Neural progenitor cell (in vitro differentiated cells): Measurements from ENCODE around the gene MIEF1. TPM values are rescaled to one million over a fixed set of nuclear protein-coding genes. Genes with fewer than 3 reads are reported as not detected.
A peak's percentile ranks its signal among the peaks of the same experiment; 100 is the strongest.

Source experiments
- DNase-seq: peaks from one replicate; pipeline ENCODE4 v3.0.0-alpha.2; 2016; ENCODE audit warnings: low spot score
- H2AFZ ChIP-seq: fragments of 200-600 bp; sonication (generic); replicated peaks from 2 replicates; pipeline ENCODE4 v1.6.1; 2016; ENCODE audit warnings: antibody characterized with exemption
- H3F3A ChIP-seq: fragments of 200-600 bp; sonication (generic); 2 replicates; pipeline ENCODE4 v1.6.1; 2016; ENCODE audit warnings: antibody characterized with exemption, low read depth
- H3K27ac ChIP-seq: fragments of 200-600 bp; sonication (generic); 2 replicates; pipeline ENCODE4 v1.5.1; 2016; ENCODE audit warnings: mild to moderate bottlenecking
- H3K27me3 ChIP-seq: fragments of 200-600 bp; sonication (generic); 2 replicates; pipeline ENCODE4 v1.6.1; 2016; ENCODE audit warnings: mild to moderate bottlenecking, moderate library complexity
- H3K36me3 ChIP-seq: fragments of 200-600 bp; sonication (generic); 2 replicates; pipeline ENCODE4 v1.5.1; 2016
- H3K4me1 ChIP-seq: fragments of 200-600 bp; sonication (generic); 2 replicates; pipeline ENCODE4 v1.6.1; 2016; ENCODE audit warnings: mixed run types
- H3K4me2 ChIP-seq: fragments of 200-600 bp; sonication (generic); 2 replicates; pipeline ENCODE4 v1.6.1; 2016
- H3K4me3 ChIP-seq: fragments of 200-600 bp; sonication (generic); 2 replicates; pipeline ENCODE4 v1.5.1; 2016
- H3K79me2 ChIP-seq: fragments of 200-600 bp; sonication (generic); 2 replicates; pipeline ENCODE4 v1.6.1; 2016; ENCODE audit warnings: low read depth
- H3K9ac ChIP-seq: fragments of 200-600 bp; sonication (generic); 2 replicates; pipeline ENCODE4 v1.6.1; 2016
- H3K9me3 ChIP-seq: fragments of 200-600 bp; sonication (generic); 2 replicates; pipeline ENCODE4 v1.5.1; 2016; ENCODE audit warnings: low read depth
- H4K20me1 ChIP-seq: fragments of 200-600 bp; sonication (generic); 2 replicates; pipeline ENCODE4 v1.6.1; 2016; ENCODE audit warnings: low read depth
- H3K27ac Mint-ChIP-seq: 3 replicates; pipeline ENCODE4 v1.8.0; 2021; ENCODE audit warnings: mixed read lengths
- H3K27me3 Mint-ChIP-seq: 2 replicates; pipeline ENCODE4 v1.8.0; 2022; ENCODE audit warnings: low read depth, mild to moderate bottlenecking, inconsistent platforms, moderate library complexity, mixed read lengths; ENCODE audit not compliant: insufficient read depth
- H3K36me3 Mint-ChIP-seq: 3 replicates; pipeline ENCODE4 v1.8.0; 2021; ENCODE audit warnings: mixed read lengths
- H3K4me1 Mint-ChIP-seq: 3 replicates; pipeline ENCODE4 v1.8.0; 2021; ENCODE audit warnings: mixed read lengths
- H3K4me3 Mint-ChIP-seq: 3 replicates; pipeline ENCODE4 v1.8.0; 2021; ENCODE audit warnings: mild to moderate bottlenecking, moderate library complexity, mixed read lengths
- H3K9me3 Mint-ChIP-seq: 3 replicates; pipeline ENCODE4 v1.8.0; 2020; ENCODE audit warnings: mixed read lengths
- EZH2 ChIP-seq: fragments of 200-600 bp; sonication (generic); IDR thresholded peaks from 2 replicates; pipeline ENCODE4 v1.6.1; 2017; ENCODE audit warnings: antibody characterized with exemption, mild to moderate bottlenecking, moderate library complexity
- EZH2phosphoT487 ChIP-seq: fragments of 200-600 bp; sonication (generic); IDR thresholded peaks from 2 replicates; pipeline ENCODE4 v1.6.1; 2017; ENCODE audit warnings: antibody characterized with exemption
- total RNA-seq: library from RNA; depleted of rRNA; stranded (reverse); fragments of >200 nt; gene quantifications from 2 replicates; pipeline ENCODE4 v1.2.3, GENCODE V29; 2015; ENCODE audit warnings: low replicate concordance
- TF ChIP-seq, protein P1 (sequence below): fragments of 200-600 bp; sonication (generic); IDR thresholded peaks from 2 replicates; pipeline ENCODE4 v1.5.1; 2017; ENCODE audit warnings: antibody characterized with exemption, mild to moderate bottlenecking

MIEF1 gene
- total RNA-seq, 1 donor from 2014 or later, result 22.0 TPM

DNA sequence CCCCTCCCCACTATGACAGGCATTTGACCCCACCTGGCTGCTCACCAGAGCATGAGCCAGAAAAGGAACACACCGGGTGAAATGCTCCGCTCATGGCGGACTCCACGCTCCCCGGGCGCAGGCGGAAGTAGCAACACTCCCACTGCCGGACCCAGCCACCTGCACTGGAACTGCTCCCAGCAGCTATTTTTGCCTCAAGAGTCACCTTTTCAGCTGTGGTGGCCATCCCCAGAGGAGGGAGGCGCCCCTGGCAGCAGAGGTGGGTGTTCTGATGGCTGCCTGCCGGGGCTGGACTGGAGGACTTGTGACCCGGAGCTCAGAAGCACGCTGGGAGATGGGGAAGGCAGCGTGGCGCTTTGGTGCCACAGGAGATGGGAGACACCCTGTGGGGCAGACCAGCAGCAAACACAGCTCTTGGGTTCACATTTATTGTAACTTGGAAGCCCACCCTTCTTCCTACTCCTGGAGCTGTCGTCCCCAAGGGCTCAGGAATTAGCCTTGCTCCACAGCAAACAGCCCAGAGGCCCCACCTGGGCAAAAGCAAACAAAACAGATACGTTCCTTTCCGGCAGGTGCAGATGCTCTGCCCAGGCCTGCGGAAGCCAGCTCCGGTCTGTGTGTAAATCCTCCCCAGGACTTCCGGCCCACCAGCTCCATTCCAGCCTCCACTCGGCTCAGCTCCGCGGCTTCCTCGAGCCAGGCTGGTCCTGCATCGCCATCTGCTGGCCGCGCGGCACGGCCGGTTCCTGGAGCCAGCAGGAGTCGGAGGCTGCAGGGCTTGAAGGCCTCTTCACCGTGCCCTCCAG lies 26.8 kb downstream of the MIEF1 start:
- peaks cover 38% of the 10 kb centered on the region for H3K79me2 ChIP-seq
- H3K36me3 ChIP-seq, result no peaks in the 10 kb centered on the region
- peak; percentile 95 for DNase-seq
- no peaks in the 10 kb centered on the region for H3K9me3 Mint-ChIP-seq
- H4K20me1 ChIP-seq, result peaks cover 72% of the 10 kb centered on the region
- TF ChIP-seq EZH2, result peak; percentile 33
- TF ChIP-seq, protein P1, sequence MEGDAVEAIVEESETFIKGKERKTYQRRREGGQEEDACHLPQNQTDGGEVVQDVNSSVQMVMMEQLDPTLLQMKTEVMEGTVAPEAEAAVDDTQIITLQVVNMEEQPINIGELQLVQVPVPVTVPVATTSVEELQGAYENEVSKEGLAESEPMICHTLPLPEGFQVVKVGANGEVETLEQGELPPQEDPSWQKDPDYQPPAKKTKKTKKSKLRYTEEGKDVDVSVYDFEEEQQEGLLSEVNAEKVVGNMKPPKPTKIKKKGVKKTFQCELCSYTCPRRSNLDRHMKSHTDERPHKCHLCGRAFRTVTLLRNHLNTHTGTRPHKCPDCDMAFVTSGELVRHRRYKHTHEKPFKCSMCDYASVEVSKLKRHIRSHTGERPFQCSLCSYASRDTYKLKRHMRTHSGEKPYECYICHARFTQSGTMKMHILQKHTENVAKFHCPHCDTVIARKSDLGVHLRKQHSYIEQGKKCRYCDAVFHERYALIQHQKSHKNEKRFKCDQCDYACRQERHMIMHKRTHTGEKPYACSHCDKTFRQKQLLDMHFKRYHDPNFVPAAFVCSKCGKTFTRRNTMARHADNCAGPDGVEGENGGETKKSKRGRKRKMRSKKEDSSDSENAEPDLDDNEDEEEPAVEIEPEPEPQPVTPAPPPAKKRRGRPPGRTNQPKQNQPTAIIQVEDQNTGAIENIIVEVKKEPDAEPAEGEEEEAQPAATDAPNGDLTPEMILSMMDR, result peak; percentile 93
- no peak for TF ChIP-seq EZH2phosphoT487
- H3K9me3 ChIP-seq, result no peaks in the 10 kb centered on the region
- H3K4me3 ChIP-seq, result no peak overlapping the region
- peak overlapping the region; percentile 49 for H3K4me2 ChIP-seq
- peak overlapping the region; percentile 60 for H3K4me3 Mint-ChIP-seq
- no peak overlapping the region for H2AFZ ChIP-seq
- H3K9ac ChIP-seq, result no peak overlapping the region
- no peak overlapping the region for H3K27ac ChIP-seq
- H3K27ac Mint-ChIP-seq, result no peak overlapping the region
- H3F3A ChIP-seq, result peaks cover 77% of the 10 kb centered on the region
- H3K27me3 ChIP-seq, result no peaks in the 10 kb centered on the region
- peaks cover 59% of the 10 kb centered on the region for H3K4me1 Mint-ChIP-seq
- H3K27me3 Mint-ChIP-seq, result peaks cover 2% of the 10 kb centered on the region
- peaks cover 10% of the 10 kb centered on the region for H3K4me1 ChIP-seq
- H3K36me3 Mint-ChIP-seq, result peaks cover 5% of the 10 kb centered on the region

DNA sequence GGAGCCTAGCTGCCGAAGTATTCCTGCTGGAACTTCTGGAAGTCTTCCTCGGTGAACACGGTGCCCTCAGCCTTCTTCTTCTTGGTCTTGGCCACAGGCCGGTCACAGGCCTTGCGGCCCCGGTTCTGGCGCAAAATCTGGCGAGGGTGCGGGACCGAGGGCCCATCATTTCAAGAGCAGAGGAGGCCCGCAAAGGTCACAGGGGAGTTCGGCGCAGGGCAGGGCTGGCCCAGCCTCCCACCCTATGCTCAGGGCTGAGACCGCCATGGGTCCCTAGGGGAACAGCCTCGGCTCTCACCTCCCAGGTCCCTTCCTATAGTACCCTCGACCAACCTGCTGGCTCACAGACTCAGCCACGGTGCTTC lies 27.4 kb downstream of the MIEF1 start:
- Mint-ChIP-seq H3K4me1 (peaks cover 64% of the 10 kb centered on the region), H3K9me3 (no peaks in the 10 kb centered on the region), H3K27ac (no peak overlapping the region), H3K4me3 (peak overlapping the region; percentile 30), H3K36me3 (peaks cover 5% of the 10 kb centered on the region), H3K27me3 (peaks cover 2% of the 10 kb centered on the region)
- DNase-seq, result no peak
- Histone ChIP-seq H3K79me2 (peaks cover 32% of the 10 kb centered on the region), H2AFZ (no peak overlapping the region), H3K9ac (no peak overlapping the region), H3K4me3 (no peak overlapping the region), H3K27ac (no peak overlapping the region), H3F3A (peaks cover 77% of the 10 kb centered on the region), H3K4me2 (peak overlapping the region; percentile 49), H3K36me3 (no peaks in the 10 kb centered on the region), H4K20me1 (peaks cover 66% of the 10 kb centered on the region), H3K4me1 (peaks cover 14% of the 10 kb centered on the region), H3K27me3 (no peaks in the 10 kb centered on the region), H3K9me3 (no peaks in the 10 kb centered on the region)
- TF ChIP-seq EZH2 (no peak), EZH2phosphoT487 (no peak)
- TF ChIP-seq, protein P1, result no peak

DNA sequence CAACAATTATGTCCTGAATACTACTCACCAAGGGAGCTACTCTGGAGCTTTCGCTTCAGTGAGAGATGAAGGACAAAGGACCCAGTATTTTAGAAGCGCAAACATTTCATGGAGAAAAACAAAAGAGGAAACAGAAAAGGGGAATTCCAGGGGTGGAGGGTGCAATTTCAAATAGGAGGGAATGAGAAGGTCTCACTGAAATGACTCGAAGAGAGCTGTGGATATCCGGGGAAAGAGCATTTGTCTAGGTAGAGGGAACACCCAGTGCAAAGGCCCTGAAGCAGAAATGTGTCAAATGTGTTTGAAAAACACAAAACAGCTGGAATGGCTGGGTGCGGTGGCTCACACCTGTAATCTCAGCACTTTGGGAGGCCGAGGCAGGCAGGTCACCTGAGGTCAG lies 28.0 kb downstream of the MIEF1 start:
- Histone ChIP-seq H3K9ac (no peak overlapping the region), H3K27me3 (no peaks in the 10 kb centered on the region), H4K20me1 (peaks cover 59% of the 10 kb centered on the region), H3F3A (peaks cover 72% of the 10 kb centered on the region), H3K79me2 (peaks cover 30% of the 10 kb centered on the region), H2AFZ (no peak overlapping the region), H3K27ac (no peak overlapping the region), H3K4me3 (no peak overlapping the region), H3K36me3 (no peaks in the 10 kb centered on the region), H3K4me1 (peaks cover 19% of the 10 kb centered on the region), H3K4me2 (no peak overlapping the region), H3K9me3 (no peaks in the 10 kb centered on the region)
- peaks cover 2% of the 10 kb centered on the region for H3K27me3 Mint-ChIP-seq
- H3K9me3 Mint-ChIP-seq, result no peaks in the 10 kb centered on the region
- no peak for DNase-seq
- H3K27ac Mint-ChIP-seq, result no peak overlapping the region
- H3K36me3 Mint-ChIP-seq, result no peaks in the 10 kb centered on the region
- peaks cover 59% of the 10 kb centered on the region for H3K4me1 Mint-ChIP-seq
- no peak for TF ChIP-seq EZH2phosphoT487
- TF ChIP-seq EZH2, result no peak
- H3K4me3 Mint-ChIP-seq, result peak overlapping the region; percentile 24

DNA sequence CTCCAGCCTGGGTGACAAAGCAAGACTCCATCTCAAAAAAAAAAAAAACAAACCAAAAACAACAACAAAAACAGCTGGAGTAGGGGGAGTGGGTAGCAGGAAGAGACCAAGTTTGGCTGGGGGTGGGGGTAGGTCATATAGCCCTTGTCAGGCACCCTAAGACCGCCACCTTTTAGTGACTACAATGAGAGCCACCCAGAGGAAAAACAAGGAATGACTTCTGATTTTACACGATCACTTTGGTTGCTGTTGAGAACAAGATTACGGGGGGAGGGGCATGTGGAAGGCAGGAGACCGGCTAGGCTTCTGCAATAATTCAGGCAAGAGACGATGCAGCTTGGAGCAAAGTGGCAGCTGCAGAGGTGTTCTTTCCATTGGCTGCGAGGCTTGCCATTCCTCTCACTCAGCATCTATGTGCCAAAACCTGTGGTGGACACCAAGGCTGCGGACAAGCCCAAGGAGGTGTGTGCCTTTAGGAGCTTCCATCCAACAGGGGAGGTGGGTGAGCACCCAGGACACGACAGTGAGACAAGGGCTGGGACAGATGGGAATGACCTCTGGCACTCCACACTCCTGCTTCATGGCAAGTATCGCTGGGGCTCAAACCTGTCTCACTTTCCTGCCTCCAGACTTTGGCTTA lies 28.7 kb downstream of the MIEF1 start:
- Mint-ChIP-seq H3K4me1 (peaks cover 56% of the 10 kb centered on the region), H3K4me3 (peak overlapping the region; percentile 93), H3K27me3 (peaks cover 2% of the 10 kb centered on the region), H3K36me3 (no peaks in the 10 kb centered on the region), H3K27ac (no peak overlapping the region), H3K9me3 (no peaks in the 10 kb centered on the region)
- Histone ChIP-seq H3K27ac (no peak overlapping the region), H3K36me3 (no peaks in the 10 kb centered on the region), H3K9ac (no peak overlapping the region), H2AFZ (no peak overlapping the region), H3F3A (peaks cover 65% of the 10 kb centered on the region), H3K27me3 (no peaks in the 10 kb centered on the region), H3K4me3 (no peak overlapping the region), H4K20me1 (peaks cover 52% of the 10 kb centered on the region), H3K79me2 (peaks cover 30% of the 10 kb centered on the region), H3K9me3 (no peaks in the 10 kb centered on the region), H3K4me1 (peaks cover 23% of the 10 kb centered on the region), H3K4me2 (peak overlapping the region; percentile 85)
- peak; percentile 53 for DNase-seq
- TF ChIP-seq EZH2, result no peak
- TF ChIP-seq, protein P1, result peak; percentile 24
- TF ChIP-seq EZH2phosphoT487, result no peak
